DMS53 (cell line): ENCODE measurements around the gene C10orf62.
"Not testable (repeated sequence)": the region's sequence is repeated elsewhere in the genome, so short reads cannot be mapped to it uniquely, and the experiment has no call there.

Experiments
- DNase-seq: peaks from one replicate; lab custom pipeline; 2025; lab: John Stamatoyannopoulos, UW

The C10orf62 gene

DNA sequence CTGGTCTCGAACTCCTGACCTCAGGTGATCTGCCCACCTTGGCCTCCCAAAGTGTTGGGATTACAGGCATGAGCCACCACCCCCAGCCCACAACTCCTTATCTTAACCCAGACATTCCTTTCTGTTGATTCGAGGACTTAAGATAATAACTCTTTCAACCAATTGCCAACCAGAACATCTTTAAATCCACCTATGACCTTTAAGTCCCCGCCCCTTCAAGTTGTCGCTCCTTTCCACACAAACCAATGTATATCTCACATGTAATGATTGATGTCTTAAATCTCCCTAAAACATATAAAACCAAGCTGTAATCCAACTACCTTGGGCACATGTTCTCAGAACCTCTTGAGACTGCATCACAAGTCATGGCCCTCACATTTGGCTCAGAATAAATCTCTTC is 24.7 kb upstream of the C10orf62 start:
- no peak for DNase-seq

DNA sequence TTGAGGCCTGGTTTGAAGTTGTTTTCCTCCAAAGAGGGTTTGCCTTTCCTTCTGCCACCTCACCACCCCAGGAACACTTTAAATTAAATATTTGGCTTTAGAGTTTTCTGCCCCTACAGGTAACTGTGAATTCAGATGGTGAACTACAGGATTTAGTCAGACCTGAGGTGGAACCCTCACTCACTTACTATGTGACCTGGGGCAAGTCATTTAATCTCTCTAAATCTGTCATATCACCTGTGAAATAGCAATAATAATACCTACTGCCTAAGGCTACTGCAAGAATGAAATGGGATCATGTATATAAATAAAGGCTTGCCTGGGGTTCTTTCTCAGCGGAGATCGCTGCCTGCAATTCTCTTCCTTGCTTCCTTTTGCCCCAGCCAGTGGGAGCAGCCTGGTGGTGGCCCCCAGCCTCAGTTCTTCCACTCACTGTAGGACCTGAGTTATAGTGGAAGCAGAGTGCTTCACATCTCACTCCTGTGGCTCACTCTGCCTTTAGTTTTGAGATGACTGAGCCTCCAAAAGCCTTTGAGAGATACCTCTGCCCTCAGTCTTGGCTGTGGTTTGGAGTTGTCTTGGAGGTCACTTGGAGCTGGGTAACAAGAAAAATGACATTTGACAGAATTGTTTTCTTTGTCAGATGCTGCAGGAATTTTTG is 23.1 kb upstream of the C10orf62 start:
- DNase-seq, result no peak

DNA sequence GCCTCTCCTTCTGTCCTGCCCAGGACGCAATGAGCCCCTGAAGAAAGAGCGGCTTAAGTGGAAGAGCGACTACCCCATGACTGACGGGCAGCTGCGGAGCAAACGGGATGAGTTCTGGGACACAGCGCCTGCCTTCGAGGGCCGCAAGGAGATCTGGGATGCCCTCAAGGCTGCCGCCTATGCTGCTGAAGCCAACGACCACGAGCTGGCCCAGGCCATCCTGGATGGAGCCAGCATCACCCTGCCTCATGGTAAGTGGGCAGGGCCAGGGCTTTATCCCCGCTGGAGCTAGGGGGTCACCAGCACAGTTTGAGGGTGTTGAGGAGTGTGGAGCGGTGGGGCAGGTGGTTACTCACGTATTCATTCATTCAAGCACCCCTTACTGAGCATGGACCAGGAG is 21.6 kb upstream of the C10orf62 start:
- no peak for DNase-seq

GRCh38 chr10:97570146-97570788 is 19.3 kb upstream of the C10orf62 start:
- no peak for DNase-seq

DNA sequence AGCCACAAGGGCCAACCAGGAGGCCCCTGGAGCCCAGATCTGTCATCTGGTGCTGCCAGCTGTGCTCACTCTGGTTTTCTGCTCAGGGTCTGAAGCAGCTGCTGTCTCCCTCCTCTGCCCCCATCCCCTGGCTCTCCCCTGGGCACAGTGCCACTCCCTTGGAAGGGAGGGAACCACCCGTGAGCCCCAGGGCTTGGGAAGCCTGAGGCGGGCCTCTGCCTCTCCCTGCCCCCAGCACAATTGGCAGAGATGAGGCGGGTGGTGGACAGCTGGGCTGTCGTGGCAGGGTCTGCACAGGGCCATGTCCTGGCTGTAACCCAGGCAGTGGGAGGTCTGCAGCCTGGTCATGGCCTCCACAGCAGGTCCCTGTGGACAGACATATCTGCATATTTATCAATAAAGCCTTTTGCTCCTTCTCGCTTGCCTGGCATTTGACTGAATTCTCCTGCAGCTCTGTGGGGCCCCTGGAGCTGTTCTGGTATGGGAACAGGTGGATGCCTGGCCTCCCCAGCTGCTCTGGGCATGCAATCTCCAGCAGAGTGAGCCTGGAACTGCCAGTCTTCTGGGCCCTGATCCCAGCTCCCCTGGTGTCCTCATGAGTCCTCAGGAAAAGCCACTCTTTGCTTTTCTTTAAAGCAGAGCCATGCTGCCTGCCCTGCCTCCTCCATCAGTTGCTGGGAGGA is 18.6 kb upstream of the C10orf62 start:
- DNase-seq, result no peak

- DNase-seq, result peak; percentile 46
Measured at GRCh38 chr10:97571622-97572021, 17.9 kb upstream of the C10orf62 start.

- DNase-seq, result peak; percentile 91
Measured at GRCh38 chr10:97572214-97572989, 17.1 kb upstream of the C10orf62 start, which contains the start of gene ANKRD2. TSS of gene ANKRD2 (plus strand) at chr10:97572779. CDS start at chr10:97572789, 10 bp downstream.

- no peak for DNase-seq
Measured at GRCh38 chr10:97573021-97573420, 16.5 kb upstream of the C10orf62 start.

DNA sequence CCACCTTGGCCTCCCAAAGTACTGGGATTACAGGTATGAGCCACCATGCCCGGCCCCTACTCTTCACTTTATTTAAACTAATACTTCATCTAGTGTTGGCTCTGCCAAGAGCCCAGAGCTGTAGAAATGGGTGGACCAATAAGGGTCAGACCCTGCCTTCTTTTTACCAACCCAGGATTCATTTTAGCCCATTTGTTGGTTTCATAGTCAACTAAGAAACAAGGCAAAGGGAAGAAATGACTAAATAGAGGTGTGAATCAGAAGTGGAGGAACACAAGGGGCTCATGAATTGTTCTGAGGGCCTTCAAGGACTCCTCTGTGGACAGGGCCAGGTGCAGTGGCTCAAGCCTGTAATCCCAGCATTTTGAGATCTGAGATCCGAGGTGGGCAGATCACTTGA is 15.8 kb upstream of the C10orf62 start:
- no peak for DNase-seq

- peak; percentile 99 for DNase-seq
Measured at GRCh38 chr10:97574374-97575126, 15.0 kb upstream of the C10orf62 start.

- peak; percentile 65 for DNase-seq
Measured at GRCh38 chr10:97575127-97575668, 14.3 kb upstream of the C10orf62 start.

DNA sequence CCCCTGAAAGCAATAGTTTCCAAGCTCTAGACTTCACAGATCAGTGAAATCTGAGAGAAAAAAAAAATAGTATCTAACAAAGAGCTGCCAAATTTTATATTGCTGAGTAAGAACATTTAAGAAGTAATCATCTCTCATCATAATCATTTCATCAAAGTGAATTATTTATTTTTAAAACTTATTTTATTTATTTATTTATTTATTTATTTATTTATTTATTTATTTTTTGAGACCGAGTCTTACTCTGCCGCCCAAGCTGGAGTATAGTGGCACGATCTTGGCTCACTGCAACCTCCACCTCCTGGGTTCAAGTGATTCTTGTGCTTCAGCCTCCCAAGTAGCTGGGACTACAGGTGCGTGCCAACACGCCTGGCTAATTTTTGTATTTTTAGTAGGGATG is 13.0 kb upstream of the C10orf62 start:
- DNase-seq, result not testable (repeated sequence)

- no peak for DNase-seq
Measured at GRCh38 chr10:97577701-97578100, 11.8 kb upstream of the C10orf62 start.

- DNase-seq, result no peak
Measured at GRCh38 chr10:97578171-97578844, 11.2 kb upstream of the C10orf62 start.

- no peak for DNase-seq
Measured at GRCh38 chr10:97580421-97581367, 8.8 kb upstream of the C10orf62 start.

DNA sequence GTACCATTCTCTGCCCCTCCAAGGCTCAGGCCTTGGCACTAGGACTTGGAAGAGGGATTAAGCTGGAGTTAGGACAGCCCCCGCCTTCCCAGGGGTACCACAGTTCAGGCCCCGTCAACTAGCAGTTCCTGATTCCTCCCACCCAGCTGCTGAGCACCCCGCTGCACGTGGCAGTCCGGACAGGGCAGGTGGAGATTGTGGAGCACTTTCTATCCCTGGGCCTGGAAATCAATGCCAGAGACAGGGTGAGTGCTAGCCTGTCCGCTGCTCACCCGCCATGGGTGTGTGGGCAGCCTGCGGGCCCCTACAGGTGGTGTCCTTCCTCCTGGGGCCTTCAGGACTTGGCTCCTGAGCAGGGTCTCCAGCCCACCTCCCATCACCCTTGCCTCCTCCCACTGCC is 7.4 kb upstream of the C10orf62 start:
- no peak for DNase-seq

DNA sequence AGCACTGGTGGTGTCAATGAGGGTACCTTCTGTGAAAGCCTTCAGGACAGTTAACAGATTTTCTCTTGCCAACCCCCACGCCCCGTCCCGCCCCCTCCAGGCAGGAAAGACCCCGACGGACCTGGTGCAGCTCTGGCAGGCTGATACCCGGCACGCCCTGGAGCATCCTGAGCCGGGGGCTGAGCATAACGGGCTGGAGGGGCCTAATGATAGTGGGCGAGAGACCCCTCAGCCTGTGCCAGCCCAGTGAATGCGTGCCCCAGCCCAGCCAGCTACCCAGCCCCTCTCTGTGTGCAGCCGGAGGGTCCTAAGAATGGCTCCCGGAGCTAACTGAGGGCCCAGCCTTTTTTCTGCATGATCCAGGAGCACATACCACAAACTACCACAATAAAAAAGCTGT is 6.0 kb upstream of the C10orf62 start:
- no peak for DNase-seq

- peak; percentile 69 for DNase-seq
Measured at GRCh38 chr10:97584060-97584797, 5.3 kb upstream of the C10orf62 start, which contains the start of gene HOGA1. TSS of gene HOGA1 (plus strand) at chr10:97584389. CDS start at chr10:97584704, 315 bp downstream.
